GM10248 (cell line): Measurements from ENCODE around the gene TDRD12.

Source experiments
- CTCF ChIA-PET: fragments of 300-600 bp; sonication (Branson Sonifier 250); formaldehyde crosslinking; extraction: SDS; loops from one replicate; lab custom pipeline; 2021; ENCODE audit warnings: antibody characterized with exemption; lab: Yijun Ruan, JAX
- POLR2A ChIA-PET: fragments of 350-650 bp; sonication (Branson Sonifier 250); formaldehyde crosslinking; extraction: SDS; loops from one replicate; lab custom pipeline; 2020; ENCODE audit warnings: antibody characterized with exemption; lab: Yijun Ruan, JAX
- DNase-seq: peaks from one replicate; pipeline ENCODE4 v3.0.0; 2012; ENCODE audit errors: extremely low spot score
- CTCF ChIP-seq: IDR thresholded peaks from 2 replicates; pipeline ENCODE4 v1.5.1; 2012; ENCODE audit warnings: mild to moderate bottlenecking, low read depth; ENCODE audit errors: extremely low read depth, missing control alignments, control extremely low read depth

The TDRD12 gene

GRCh38 chr19:32719611-32720059 lies at the start of gene TDRD12:
Gene TDRD12, plus strand, starts transcription at chr19:32719767. Its CDS starts 306 bp downstream, at chr19:32720073.
- no peak for TF ChIP-seq CTCF
- ChIA-PET POLR2A (no interaction called here), CTCF (no interaction called here)
- DNase-seq, result no peak

- DNase-seq, result no peak
- ChIA-PET POLR2A (no interaction called here), CTCF (no interaction called here)
- TF ChIP-seq CTCF, result no peak
Measured at GRCh38 chr19:32671883-32672593, 47.5 kb upstream of the TDRD12 start.

GRCh38 chr19:32672841-32673240 lies 46.7 kb upstream of the TDRD12 start:
- no peak for TF ChIP-seq CTCF
- POLR2A ChIA-PET, result no interaction called here
- CTCF ChIA-PET, result interaction anchor here (1.4 to 1.5 kb wide), 2 partner anchors 8 to 18 kb away, joined by 3 to 4 read pairs; no protein-coding TSS in a partner anchor
- no peak for DNase-seq

GRCh38 chr19:32673573-32673972 lies 46.0 kb upstream of the TDRD12 start:
- no peak for TF ChIP-seq CTCF
- POLR2A ChIA-PET, result no interaction called here
- CTCF ChIA-PET, result interaction anchor here (1.0 to 1.5 kb wide), 3 partner anchors 9 to 74 kb away, joined by 3 to 4 read pairs (median 3); no protein-coding TSS in a partner anchor
- DNase-seq, result no peak

GRCh38 chr19:32674153-32674930 lies 45.2 kb upstream of the TDRD12 start:
- DNase-seq, result no peak
- POLR2A ChIA-PET, result interaction anchor here (0.6 to 1.1 kb wide), 2 partner anchors 17 to 22 kb away, joined by 3 read pairs; partner anchors contain the start of gene NUDT19
- TF ChIP-seq CTCF, result no peak
- CTCF ChIA-PET, result interaction anchor here (1.0 to 2.1 kb wide), 3 partner anchors 9 to 74 kb away, joined by 3 to 6 read pairs (median 4); partner anchors contain the start of gene NUDT19
